IPS-15b (cell line): Measurements from ENCODE around the gene PAX8.

Experiments used
- H3K27me3 ChIP-seq: one replicate; pipeline ENCODE4 v1.6.1; 2013; ENCODE audit warnings: low read length; ENCODE audit not compliant: control insufficient read depth, insufficient read depth
- H3K36me3 ChIP-seq: one replicate; pipeline ENCODE4 v1.6.1; 2013; ENCODE audit warnings: low read length; ENCODE audit not compliant: control insufficient read depth, insufficient read depth
- H3K4me1 ChIP-seq: one replicate; pipeline ENCODE4 v1.6.1; 2013; ENCODE audit warnings: mild to moderate bottlenecking, low read length; ENCODE audit not compliant: control insufficient read depth, insufficient read depth
- H3K4me3 ChIP-seq: one replicate; pipeline ENCODE4 v1.5.1; 2013; ENCODE audit warnings: low read depth, low read length
- H3K9ac ChIP-seq: one replicate; pipeline ENCODE4 v1.6.1; 2013; ENCODE audit warnings: low read depth, mild to moderate bottlenecking, low read length
- H3K9me3 ChIP-seq: one replicate; pipeline ENCODE4 v1.6.1; 2013; ENCODE audit warnings: mild to moderate bottlenecking, low read length; ENCODE audit not compliant: control insufficient read depth, insufficient read depth

The PAX8 gene

GRCh38 chr2:113192459-113193100, 86.1 kb downstream of the PAX8 start:
- Histone ChIP-seq H3K36me3 (no peaks in the 10 kb centered on the region), H3K4me1 (no peaks in the 10 kb centered on the region), H3K4me3 (no peak overlapping the region), H3K9ac (no peak overlapping the region), H3K9me3 (no peaks in the 10 kb centered on the region), H3K27me3 (peaks cover 9% of the 10 kb centered on the region)

- no peaks in the 10 kb centered on the region for H3K36me3 ChIP-seq
- no peaks in the 10 kb centered on the region for H3K4me1 ChIP-seq
- H3K4me3 ChIP-seq, result no peak overlapping the region
- no peaks in the 10 kb centered on the region for H3K9me3 ChIP-seq
- no peak overlapping the region for H3K9ac ChIP-seq
- H3K27me3 ChIP-seq, result no peaks in the 10 kb centered on the region
Observed at GRCh38 chr2:113190871-113191270, 87.8 kb downstream of the PAX8 start.

GRCh38 chr2:113187771-113188170, 91.0 kb downstream of the PAX8 start:
- Histone ChIP-seq H3K9me3 (no peaks in the 10 kb centered on the region), H3K4me1 (no peaks in the 10 kb centered on the region), H3K27me3 (peaks cover 2% of the 10 kb centered on the region), H3K36me3 (no peaks in the 10 kb centered on the region), H3K9ac (no peak overlapping the region), H3K4me3 (no peak overlapping the region)

- no peaks in the 10 kb centered on the region for H3K4me1 ChIP-seq
- H3K36me3 ChIP-seq, result no peaks in the 10 kb centered on the region
- H3K9ac ChIP-seq, result no peak overlapping the region
- peaks cover 2% of the 10 kb centered on the region for H3K27me3 ChIP-seq
- H3K4me3 ChIP-seq, result no peak overlapping the region
- no peaks in the 10 kb centered on the region for H3K9me3 ChIP-seq
Observed at GRCh38 chr2:113186433-113186796, 92.3 kb downstream of the PAX8 start.

GRCh38 chr2:113185664-113186432, 92.9 kb downstream of the PAX8 start:
- H3K27me3 ChIP-seq, result peaks cover 2% of the 10 kb centered on the region
- H3K4me1 ChIP-seq, result no peaks in the 10 kb centered on the region
- H3K9ac ChIP-seq, result no peak overlapping the region
- H3K36me3 ChIP-seq, result no peaks in the 10 kb centered on the region
- no peak overlapping the region for H3K4me3 ChIP-seq
- H3K9me3 ChIP-seq, result no peaks in the 10 kb centered on the region

- H3K9me3 ChIP-seq, result no peaks in the 10 kb centered on the region
- H3K4me1 ChIP-seq, result no peaks in the 10 kb centered on the region
- H3K9ac ChIP-seq, result no peak overlapping the region
- H3K27me3 ChIP-seq, result peaks cover 2% of the 10 kb centered on the region
- H3K36me3 ChIP-seq, result no peaks in the 10 kb centered on the region
- H3K4me3 ChIP-seq, result no peak overlapping the region
Observed at GRCh38 chr2:113184531-113185230, 94.0 kb downstream of the PAX8 start.

GRCh38 chr2:113183703-113184102, 95.0 kb downstream of the PAX8 start:
- H3K36me3 ChIP-seq, result no peaks in the 10 kb centered on the region
- no peak overlapping the region for H3K4me3 ChIP-seq
- no peak overlapping the region for H3K9ac ChIP-seq
- H3K4me1 ChIP-seq, result no peaks in the 10 kb centered on the region
- H3K9me3 ChIP-seq, result no peaks in the 10 kb centered on the region
- peaks cover 2% of the 10 kb centered on the region for H3K27me3 ChIP-seq

GRCh38 chr2:113183264-113183663, 95.5 kb downstream of the PAX8 start:
- H3K4me1 ChIP-seq, result no peaks in the 10 kb centered on the region
- H3K9me3 ChIP-seq, result no peaks in the 10 kb centered on the region
- no peaks in the 10 kb centered on the region for H3K36me3 ChIP-seq
- H3K27me3 ChIP-seq, result peaks cover 2% of the 10 kb centered on the region
- H3K4me3 ChIP-seq, result no peak overlapping the region
- no peak overlapping the region for H3K9ac ChIP-seq

- Histone ChIP-seq H3K4me1 (no peaks in the 10 kb centered on the region), H3K9ac (no peak overlapping the region), H3K4me3 (no peak overlapping the region), H3K27me3 (peaks cover 2% of the 10 kb centered on the region), H3K36me3 (no peaks in the 10 kb centered on the region), H3K9me3 (no peaks in the 10 kb centered on the region)
Observed at GRCh38 chr2:113182471-113183260, 96.1 kb downstream of the PAX8 start.

- Histone ChIP-seq H3K9me3 (no peaks in the 10 kb centered on the region), H3K4me3 (no peak overlapping the region), H3K27me3 (peaks cover 2% of the 10 kb centered on the region), H3K36me3 (no peaks in the 10 kb centered on the region), H3K4me1 (no peaks in the 10 kb centered on the region), H3K9ac (no peak overlapping the region)
Observed at GRCh38 chr2:113181258-113182051, 97.3 kb downstream of the PAX8 start.
